ENCODE results near the gene DDX41.

DNA sequence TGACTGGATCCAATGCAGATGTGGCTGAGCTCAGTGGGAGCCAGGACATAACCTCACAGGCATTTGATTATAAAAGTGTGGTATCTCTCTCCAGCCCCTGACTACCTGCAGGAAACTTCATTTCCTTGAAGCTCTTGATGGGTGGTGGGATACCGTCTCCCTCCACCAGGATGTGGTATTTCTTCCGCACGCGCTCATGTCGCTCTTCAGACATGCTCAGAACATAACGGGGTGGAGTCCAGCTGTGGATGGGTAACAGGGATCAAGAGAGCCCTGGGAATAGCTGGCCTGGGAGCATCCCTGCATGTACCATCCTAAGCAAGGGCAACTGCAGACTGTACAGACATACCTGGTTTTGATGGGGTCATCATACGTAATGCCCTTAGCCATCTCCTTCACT is 1.2 kb downstream of the DDX41 start:
- TF ChIP-seq, protein P1, sequence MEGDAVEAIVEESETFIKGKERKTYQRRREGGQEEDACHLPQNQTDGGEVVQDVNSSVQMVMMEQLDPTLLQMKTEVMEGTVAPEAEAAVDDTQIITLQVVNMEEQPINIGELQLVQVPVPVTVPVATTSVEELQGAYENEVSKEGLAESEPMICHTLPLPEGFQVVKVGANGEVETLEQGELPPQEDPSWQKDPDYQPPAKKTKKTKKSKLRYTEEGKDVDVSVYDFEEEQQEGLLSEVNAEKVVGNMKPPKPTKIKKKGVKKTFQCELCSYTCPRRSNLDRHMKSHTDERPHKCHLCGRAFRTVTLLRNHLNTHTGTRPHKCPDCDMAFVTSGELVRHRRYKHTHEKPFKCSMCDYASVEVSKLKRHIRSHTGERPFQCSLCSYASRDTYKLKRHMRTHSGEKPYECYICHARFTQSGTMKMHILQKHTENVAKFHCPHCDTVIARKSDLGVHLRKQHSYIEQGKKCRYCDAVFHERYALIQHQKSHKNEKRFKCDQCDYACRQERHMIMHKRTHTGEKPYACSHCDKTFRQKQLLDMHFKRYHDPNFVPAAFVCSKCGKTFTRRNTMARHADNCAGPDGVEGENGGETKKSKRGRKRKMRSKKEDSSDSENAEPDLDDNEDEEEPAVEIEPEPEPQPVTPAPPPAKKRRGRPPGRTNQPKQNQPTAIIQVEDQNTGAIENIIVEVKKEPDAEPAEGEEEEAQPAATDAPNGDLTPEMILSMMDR (IDR thresholded peaks at IDR 0.05) = no peak
- no peak for TF ChIP-seq EP300 (IDR thresholded peaks at IDR 0.05)
- TF ChIP-seq POLR2A (IDR thresholded peaks at IDR 0.05) = no peak
- TF ChIP-seq POLR2AphosphoS5 (IDR thresholded peaks at IDR 0.05) = no peak
